ENCODE data around the gene CPNE7.
"Not testable (repeated sequence)": the region's sequence is repeated elsewhere in the genome, so short reads cannot be mapped to it uniquely, and the experiment has no call there.

Gene CPNE7

DNA sequence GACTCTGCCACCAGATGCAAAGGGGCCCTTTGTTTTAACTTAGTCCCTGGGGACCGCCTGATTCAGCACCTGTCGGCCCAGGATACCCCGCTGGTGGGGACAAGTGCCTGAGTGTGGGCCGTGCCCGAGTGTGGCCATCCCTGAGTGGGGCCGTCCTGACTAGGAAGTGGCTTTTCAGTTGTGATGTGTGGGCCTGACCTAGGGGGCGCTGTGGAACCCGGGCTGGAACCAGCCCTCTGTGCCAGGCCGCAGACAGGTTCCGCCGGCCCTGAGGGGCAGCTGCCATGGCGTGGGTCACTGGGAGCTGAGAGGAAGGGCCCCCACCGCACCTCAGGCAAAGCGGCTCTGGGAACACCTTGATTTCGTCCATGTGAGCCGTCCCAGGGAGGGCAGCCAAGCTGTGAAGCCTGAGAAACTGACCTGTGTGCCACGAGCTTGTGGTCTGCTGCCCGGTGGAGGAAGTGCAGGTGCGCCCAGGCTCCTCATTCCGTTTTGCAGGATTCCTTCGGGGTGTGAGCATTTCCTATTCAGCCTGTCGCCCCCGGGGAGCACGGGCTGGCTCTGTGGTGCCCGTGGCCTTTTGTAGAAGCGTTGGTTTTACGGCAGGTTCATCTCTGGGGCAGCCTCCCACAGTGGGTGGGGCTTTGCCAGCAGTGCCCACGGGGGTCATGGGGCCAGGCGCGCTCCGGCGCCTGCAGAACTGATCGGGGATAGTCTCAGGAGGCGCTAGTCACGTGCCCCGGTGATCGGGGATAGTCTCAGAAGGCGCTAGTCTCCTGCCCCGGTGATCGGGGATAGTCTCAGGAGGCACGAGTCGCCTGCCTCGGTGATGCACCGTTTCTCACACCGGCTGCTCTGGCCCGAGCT, 9.8 kb upstream of the CPNE7 start:
- peaks cover 0 to 38% (median 34%) of the 10 kb centered on the region in 5 donors for H3K36me3 ChIP-seq (ENCODE audit: control insufficient read depth in 5 of 5, insufficient read depth in 5 of 5, low read length in 5 of 5)
- no peak overlapping the region for H3K27ac ChIP-seq (ENCODE audit: low read depth, low read length)
- H3K4me3 ChIP-seq (ENCODE audit: low read depth in 1 of 5, low read length in 5 of 5), result peak overlapping the region; percentile 1 to 45 (median 29)
- H3K9me3 ChIP-seq (ENCODE audit: control insufficient read depth in 5 of 5, low read length in 5 of 5), result no peaks in the 10 kb centered on the region
- peaks cover 10 to 52% (median 38%) of the 10 kb centered on the region in 5 donors for H3K4me1 ChIP-seq (ENCODE audit: control insufficient read depth in 5 of 5, insufficient read depth in 5 of 5, low read length in 5 of 5)
- H3K27me3 ChIP-seq (ENCODE audit: control insufficient read depth in 5 of 5, insufficient read depth in 4 of 5, low read length in 5 of 5), result peaks cover 9 to 16% (median 15%) of the 10 kb centered on the region in 5 donors
- H3K9ac ChIP-seq (ENCODE audit: low read length in 5 of 5), result peak overlapping the region in 2 of 5 donors; percentile 53 to 69

DNA sequence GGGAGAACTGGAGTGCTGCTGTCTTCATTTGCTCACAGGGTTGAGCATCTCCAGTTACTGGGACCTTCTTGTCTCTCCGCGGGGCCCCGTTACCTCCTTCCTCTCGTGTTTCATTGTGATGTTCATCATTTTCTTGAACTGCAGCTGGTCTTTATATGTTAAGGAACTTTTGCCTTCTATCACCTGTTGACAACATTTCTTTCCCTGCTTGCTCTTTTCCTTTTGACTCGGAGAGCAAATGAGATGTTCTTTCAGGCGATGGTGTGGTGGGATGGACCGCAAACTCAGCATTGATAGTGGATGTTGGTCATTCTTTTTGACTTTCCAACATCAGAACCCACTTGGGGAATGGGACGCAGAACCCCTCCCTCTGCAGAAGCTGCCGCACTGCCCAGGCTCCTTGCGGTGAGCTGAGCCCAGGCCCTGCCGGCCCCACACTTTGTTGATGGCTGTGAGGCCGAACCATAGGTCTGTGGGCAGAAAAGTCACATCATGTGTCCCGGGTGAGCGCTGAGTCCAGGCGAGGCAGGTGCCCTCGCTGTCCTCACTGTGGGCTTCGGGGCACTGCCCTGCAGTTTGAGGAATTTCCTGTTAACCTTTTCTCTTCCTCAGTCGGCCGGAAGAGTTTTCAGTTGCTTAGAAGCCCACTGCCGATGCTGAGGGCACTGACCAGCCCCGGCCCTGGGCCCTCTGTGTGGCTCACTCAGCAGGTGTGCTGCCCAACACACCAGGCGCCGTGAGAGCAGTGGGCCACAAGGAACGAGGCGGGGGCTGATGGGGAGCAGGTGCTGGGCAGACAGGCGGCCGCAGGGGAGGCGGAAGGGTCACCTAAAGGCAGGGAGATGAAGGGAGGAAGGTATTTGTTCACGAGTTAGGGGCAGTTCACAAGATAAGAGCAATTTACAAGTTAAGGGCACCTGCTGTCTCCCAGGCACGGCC, 7.6 kb upstream of the CPNE7 start:
- Histone ChIP-seq H3K27ac (ENCODE audit: low read depth, low read length) (no peak overlapping the region), H3K9me3 (ENCODE audit: control insufficient read depth in 5 of 5, low read length in 5 of 5) (no peaks in the 10 kb centered on the region), H3K36me3 (ENCODE audit: control insufficient read depth in 5 of 5, insufficient read depth in 5 of 5, low read length in 5 of 5) (peaks cover 0 to 21% (median 20%) of the 10 kb centered on the region in 5 donors), H3K4me3 (ENCODE audit: low read depth in 1 of 5, low read length in 5 of 5) (no peak overlapping the region), H3K9ac (ENCODE audit: low read length in 5 of 5) (no peak overlapping the region), H3K4me1 (ENCODE audit: control insufficient read depth in 5 of 5, insufficient read depth in 5 of 5, low read length in 5 of 5) (peaks cover 4 to 33% (median 22%) of the 10 kb centered on the region in 5 donors), H3K27me3 (ENCODE audit: control insufficient read depth in 5 of 5, insufficient read depth in 4 of 5, low read length in 5 of 5) (peaks cover 17 to 30% (median 21%) of the 10 kb centered on the region in 5 donors)

DNA sequence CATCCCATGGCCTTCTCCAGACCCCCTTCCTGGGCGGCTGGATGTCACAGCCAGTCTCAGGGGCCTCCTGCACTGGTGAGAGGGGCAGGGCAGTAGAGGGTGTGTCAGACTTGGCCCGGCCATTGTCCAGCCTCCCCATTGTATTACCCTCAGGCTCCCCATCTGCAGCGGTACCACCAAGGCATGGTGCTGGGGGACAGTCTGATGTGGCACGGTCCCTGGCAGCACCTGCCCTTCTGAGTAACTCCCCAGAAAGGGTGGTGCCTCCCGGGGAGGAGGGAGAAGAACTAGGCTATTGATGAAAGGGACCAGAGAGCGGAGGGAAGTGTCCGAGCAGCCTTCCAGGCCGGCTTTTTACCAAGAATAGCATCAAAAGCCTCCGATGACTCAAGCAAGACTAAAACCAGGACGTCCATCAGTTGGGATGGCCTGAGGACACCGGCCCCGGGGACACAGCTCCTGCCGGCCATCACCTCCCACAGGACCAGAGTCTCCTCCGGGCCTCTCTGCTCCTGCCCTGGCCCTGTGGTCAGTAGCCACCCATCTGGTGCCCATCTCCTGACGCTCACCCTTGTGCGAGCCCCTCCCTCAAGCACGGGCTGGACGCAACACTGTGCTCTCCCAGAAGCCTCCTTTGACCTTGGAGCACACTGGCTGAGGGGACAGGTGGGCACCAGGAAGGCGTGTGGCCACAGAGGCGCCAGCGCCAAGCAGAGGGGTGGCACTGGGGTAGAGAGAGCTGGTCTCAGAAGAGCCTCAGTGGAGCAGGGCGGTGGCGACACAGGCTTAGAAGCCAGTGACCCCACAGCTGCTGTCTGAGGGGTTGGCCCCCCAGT, 5.8 kb upstream of the CPNE7 start:
- H3K27ac ChIP-seq (ENCODE audit: low read depth, low read length), result no peak overlapping the region
- H3K4me3 ChIP-seq (ENCODE audit: low read depth in 1 of 5, low read length in 5 of 5), result no peak overlapping the region
- peaks cover 4 to 27% (median 23%) of the 10 kb centered on the region in 5 donors for H3K4me1 ChIP-seq (ENCODE audit: control insufficient read depth in 5 of 5, insufficient read depth in 5 of 5, low read length in 5 of 5)
- H3K27me3 ChIP-seq (ENCODE audit: control insufficient read depth in 5 of 5, insufficient read depth in 4 of 5, low read length in 5 of 5), result peaks cover 25 to 44% (median 32%) of the 10 kb centered on the region in 5 donors
- H3K36me3 ChIP-seq (ENCODE audit: control insufficient read depth in 5 of 5, insufficient read depth in 5 of 5, low read length in 5 of 5), result peaks cover 0 to 3% (median 2%) of the 10 kb centered on the region in 5 donors
- no peak overlapping the region for H3K9ac ChIP-seq (ENCODE audit: low read length in 5 of 5)
- H3K9me3 ChIP-seq (ENCODE audit: control insufficient read depth in 5 of 5, low read length in 5 of 5), result no peaks in the 10 kb centered on the region

DNA sequence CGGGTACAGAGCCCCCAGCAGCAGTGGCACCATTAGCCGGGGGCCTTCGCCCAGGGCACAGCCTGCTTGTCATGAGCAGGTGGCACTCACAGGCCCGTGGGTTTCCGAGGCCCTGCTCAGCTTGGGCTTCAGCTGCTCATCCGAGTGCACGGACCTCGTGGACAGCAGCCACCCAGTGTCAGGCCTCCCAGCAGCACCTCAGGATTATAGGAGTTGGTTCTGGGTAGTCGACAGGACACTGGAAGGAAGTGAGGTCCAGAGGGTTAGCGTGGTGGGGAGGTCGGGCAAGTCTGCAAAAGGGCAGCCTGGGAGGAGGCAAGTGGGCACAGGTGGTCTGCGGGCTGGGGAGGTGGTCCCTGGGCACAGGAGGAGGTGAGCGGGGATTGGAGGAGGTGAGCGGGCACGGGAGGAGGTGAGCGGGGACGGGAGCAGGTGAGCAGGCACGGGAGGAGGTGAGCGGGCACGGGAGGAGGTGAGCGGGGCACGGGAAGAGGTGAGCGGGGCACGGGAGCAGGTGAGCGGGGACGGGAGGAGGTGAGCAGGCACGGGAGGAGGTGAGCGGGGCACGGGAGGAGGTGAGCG, 5.1 kb upstream of the CPNE7 start:
- Histone ChIP-seq H3K9ac (ENCODE audit: low read length in 5 of 5) (no peak overlapping the region), H3K27me3 (ENCODE audit: control insufficient read depth in 5 of 5, insufficient read depth in 4 of 5, low read length in 5 of 5) (peaks cover 25 to 48% (median 35%) of the 10 kb centered on the region in 5 donors), H3K4me3 (ENCODE audit: low read depth in 1 of 5, low read length in 5 of 5) (no peak overlapping the region)

DNA sequence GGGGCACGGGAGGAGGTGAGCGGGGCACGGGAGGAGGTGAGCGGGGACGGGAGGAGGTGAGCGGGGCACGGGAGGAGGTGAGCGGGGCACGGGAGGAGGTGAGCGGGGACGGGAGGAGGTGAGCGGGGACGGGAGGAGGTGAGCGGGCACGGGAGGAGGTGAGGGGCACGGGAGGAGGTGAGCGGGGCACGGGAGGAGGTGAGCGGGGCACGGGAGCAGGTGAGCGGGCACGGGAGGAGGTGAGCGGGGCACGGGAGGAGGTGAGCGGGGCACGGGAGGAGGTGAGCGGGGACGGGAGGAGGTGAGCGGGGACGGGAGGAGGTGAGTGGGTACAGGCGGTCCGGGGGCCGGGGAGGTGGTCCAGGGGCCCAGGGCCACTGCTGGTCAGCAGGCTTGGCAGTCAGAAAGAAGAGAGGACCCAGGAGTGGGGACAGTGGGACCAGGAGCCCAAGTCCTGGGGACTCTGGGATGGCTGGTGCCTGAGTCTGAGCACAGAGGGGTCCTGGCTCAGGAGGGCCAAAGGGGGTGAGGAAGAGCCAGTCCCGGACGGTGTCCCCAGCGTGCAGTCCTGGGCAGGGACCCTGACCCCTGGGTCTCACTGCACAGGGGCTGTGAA, 4.5 kb upstream of the CPNE7 start:
- H3K27me3 ChIP-seq (ENCODE audit: control insufficient read depth in 5 of 5, insufficient read depth in 4 of 5, low read length in 5 of 5), result peaks cover 29 to 52% (median 37%) of the 10 kb centered on the region in 5 donors
- H3K4me1 ChIP-seq (ENCODE audit: control insufficient read depth in 5 of 5, insufficient read depth in 5 of 5, low read length in 5 of 5), result peaks cover 0 to 24% (median 19%) of the 10 kb centered on the region in 5 donors
- H3K36me3 ChIP-seq (ENCODE audit: control insufficient read depth in 5 of 5, insufficient read depth in 5 of 5, low read length in 5 of 5); H3K9ac ChIP-seq (ENCODE audit: low read length in 5 of 5); H3K27ac ChIP-seq (ENCODE audit: low read depth, low read length); H3K4me3 ChIP-seq (ENCODE audit: low read depth in 1 of 5, low read length in 5 of 5); H3K9me3 ChIP-seq (ENCODE audit: control insufficient read depth in 5 of 5, low read length in 5 of 5): not testable (repeated sequence)

More for the DNA sequence above, 5.1 kb upstream of the CPNE7 start:
- H3K27ac ChIP-seq (ENCODE audit: low read depth, low read length), result no peak overlapping the region
- H3K9me3 ChIP-seq (ENCODE audit: control insufficient read depth in 5 of 5, low read length in 5 of 5), result no peaks in the 10 kb centered on the region
- H3K4me1 ChIP-seq (ENCODE audit: control insufficient read depth in 5 of 5, insufficient read depth in 5 of 5, low read length in 5 of 5), result peaks cover 4 to 27% (median 23%) of the 10 kb centered on the region in 5 donors
- H3K36me3 ChIP-seq (ENCODE audit: control insufficient read depth in 5 of 5, insufficient read depth in 5 of 5, low read length in 5 of 5), result no peaks in the 10 kb centered on the region

DNA sequence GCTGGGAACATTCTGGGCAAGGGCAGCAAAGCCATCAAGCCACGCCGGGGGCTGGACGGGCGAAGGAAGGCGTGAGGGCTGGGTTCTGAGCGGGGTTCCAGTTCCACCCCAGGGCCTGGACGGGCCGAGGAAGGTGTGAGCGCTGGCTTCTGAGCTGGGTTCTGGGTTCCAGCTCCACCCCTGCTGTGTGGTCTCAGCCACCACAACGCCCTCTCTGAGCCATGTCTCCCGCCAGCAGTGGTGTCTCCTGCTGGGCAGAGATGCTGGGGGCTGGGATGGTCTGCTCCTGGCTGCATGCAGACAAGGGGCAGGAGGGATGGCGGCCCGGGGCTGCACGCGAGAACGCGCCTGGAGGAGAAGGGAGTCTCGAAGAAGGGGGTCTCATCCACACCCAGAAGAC, 3.9 kb upstream of the CPNE7 start:
- peaks cover 30 to 56% (median 43%) of the 10 kb centered on the region in 5 donors for H3K27me3 ChIP-seq (ENCODE audit: control insufficient read depth in 5 of 5, insufficient read depth in 4 of 5, low read length in 5 of 5)
- no peaks in the 10 kb centered on the region for H3K36me3 ChIP-seq (ENCODE audit: control insufficient read depth in 5 of 5, insufficient read depth in 5 of 5, low read length in 5 of 5)
- no peak overlapping the region for H3K4me3 ChIP-seq (ENCODE audit: low read depth in 1 of 5, low read length in 5 of 5)
- no peak overlapping the region for H3K9ac ChIP-seq (ENCODE audit: low read length in 5 of 5)
- no peak overlapping the region for H3K27ac ChIP-seq (ENCODE audit: low read depth, low read length)
- H3K4me1 ChIP-seq (ENCODE audit: control insufficient read depth in 5 of 5, insufficient read depth in 5 of 5, low read length in 5 of 5), result peaks cover 0 to 23% (median 16%) of the 10 kb centered on the region in 5 donors
- no peaks in the 10 kb centered on the region for H3K9me3 ChIP-seq (ENCODE audit: control insufficient read depth in 5 of 5, low read length in 5 of 5)

DNA sequence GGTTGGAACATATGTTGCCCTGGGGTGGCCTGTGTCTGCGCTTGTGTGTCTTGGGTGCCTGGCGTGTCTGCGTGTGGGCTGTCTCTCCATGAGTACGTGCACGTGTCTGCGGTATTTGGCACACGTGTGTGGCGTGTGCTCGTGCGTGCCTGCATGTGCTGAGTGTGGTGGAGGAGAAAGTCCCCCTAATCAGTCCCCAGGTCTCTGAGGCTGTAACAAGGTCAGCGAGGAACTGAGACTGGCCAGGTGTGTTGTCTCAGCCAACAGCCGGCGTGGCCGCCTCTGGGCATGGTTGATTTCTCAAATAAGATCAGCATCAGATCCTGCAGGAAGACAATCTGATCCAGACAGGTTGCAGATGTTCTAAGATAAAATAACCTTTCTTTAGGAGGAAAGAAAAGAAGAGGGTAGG, 3.5 kb upstream of the CPNE7 start:
- H3K27me3 ChIP-seq (ENCODE audit: control insufficient read depth in 5 of 5, insufficient read depth in 4 of 5, low read length in 5 of 5), result peaks cover 30 to 60% (median 47%) of the 10 kb centered on the region in 5 donors
- H3K4me3 ChIP-seq (ENCODE audit: low read depth in 1 of 5, low read length in 5 of 5), result no peak overlapping the region
- no peaks in the 10 kb centered on the region for H3K36me3 ChIP-seq (ENCODE audit: control insufficient read depth in 5 of 5, insufficient read depth in 5 of 5, low read length in 5 of 5)
- H3K27ac ChIP-seq (ENCODE audit: low read depth, low read length), result no peak overlapping the region
- no peak overlapping the region for H3K9ac ChIP-seq (ENCODE audit: low read length in 5 of 5)
- no peaks in the 10 kb centered on the region for H3K9me3 ChIP-seq (ENCODE audit: control insufficient read depth in 5 of 5, low read length in 5 of 5)
- H3K4me1 ChIP-seq (ENCODE audit: control insufficient read depth in 5 of 5, insufficient read depth in 5 of 5, low read length in 5 of 5), result peaks cover 0 to 23% (median 16%) of the 10 kb centered on the region in 5 donors

DNA sequence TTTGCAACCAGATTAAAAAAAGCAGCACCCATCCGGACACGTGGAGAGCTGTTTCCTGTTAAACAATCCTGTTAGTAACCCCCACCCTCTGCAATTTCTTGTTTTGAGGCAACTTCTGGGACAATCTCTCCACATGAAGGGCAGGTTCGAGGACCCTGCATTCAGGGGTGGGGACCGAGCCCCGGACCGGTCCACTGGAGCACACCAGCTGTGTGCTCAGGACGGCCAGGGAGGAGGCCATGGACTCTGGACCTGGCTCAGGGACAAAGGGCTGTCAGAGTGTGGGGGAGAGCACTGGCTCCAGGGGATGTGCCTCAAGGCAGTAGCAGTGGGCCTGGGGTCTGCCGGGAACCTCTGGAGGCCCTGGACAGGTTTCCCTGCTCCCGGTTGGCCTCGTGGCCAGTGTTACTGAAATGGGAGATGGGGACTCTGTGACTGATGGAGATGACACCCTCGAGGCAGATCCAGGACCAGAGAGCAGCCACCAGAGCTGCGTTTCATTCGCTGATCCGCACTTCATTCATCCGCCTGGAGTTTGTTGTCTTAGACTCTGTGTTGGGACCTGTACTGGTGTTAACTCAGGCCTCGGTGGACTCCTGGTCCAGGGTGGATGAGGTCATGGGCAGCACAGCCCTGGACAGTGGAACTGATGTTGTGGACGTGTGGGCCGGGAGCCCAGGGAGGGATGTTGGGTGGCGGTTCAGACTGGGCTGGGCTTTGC, 2.9 kb upstream of the CPNE7 start:
- peaks cover 30 to 66% (median 51%) of the 10 kb centered on the region in 5 donors for H3K27me3 ChIP-seq (ENCODE audit: control insufficient read depth in 5 of 5, insufficient read depth in 4 of 5, low read length in 5 of 5)
- H3K4me3 ChIP-seq (ENCODE audit: low read depth in 1 of 5, low read length in 5 of 5), result no peak overlapping the region
- H3K27ac ChIP-seq (ENCODE audit: low read depth, low read length), result no peak overlapping the region
- no peak overlapping the region for H3K9ac ChIP-seq (ENCODE audit: low read length in 5 of 5)
- H3K36me3 ChIP-seq (ENCODE audit: control insufficient read depth in 5 of 5, insufficient read depth in 5 of 5, low read length in 5 of 5), result no peaks in the 10 kb centered on the region
- no peaks in the 10 kb centered on the region for H3K9me3 ChIP-seq (ENCODE audit: control insufficient read depth in 5 of 5, low read length in 5 of 5)
- H3K4me1 ChIP-seq (ENCODE audit: control insufficient read depth in 5 of 5, insufficient read depth in 5 of 5, low read length in 5 of 5), result peaks cover 0 to 23% (median 16%) of the 10 kb centered on the region in 5 donors
